Measurements from ENCODE around the gene CNNM4.

GRCh38 chr2:96830044-96830562 lies 69.4 kb downstream of the CNNM4 start:
- TF ChIP-seq CTCF (conservative IDR thresholded peaks at IDR 0.05; ENCODE audit: low read length) (no peak), EZH2phosphoT487 (IDR thresholded peaks at IDR 0.05; ENCODE audit: borderline replicate concordance) (no peak)

Measured in Loucy (cell line).